H9 (cell line): Measurements from ENCODE around the gene SH3BGRL3. TPM values are rescaled to one million over a fixed set of nuclear protein-coding genes. Genes with fewer than 3 reads are reported as not detected.

ENCODE experiments used
- DNase-seq: peaks from one replicate; pipeline ENCODE4 v3.0.0-alpha.2; 2017
- H2AFZ ChIP-seq: one replicate; pipeline ENCODE4 v1.6.1; 2013; ENCODE audit warnings: mild to moderate bottlenecking, low read length, control low read depth, moderate library complexity
- H2AK5ac ChIP-seq: 2 replicates; pipeline ENCODE4 v1.6.1; 2013; ENCODE audit warnings: low read length, control low read depth, mixed read lengths; ENCODE audit not compliant: insufficient read length
- H2BK120ac ChIP-seq: one replicate; pipeline ENCODE4 v1.6.1; 2013; ENCODE audit warnings: low read depth, mild to moderate bottlenecking, low read length, control low read depth, inconsistent platforms; ENCODE audit not compliant: poor library complexity, severe bottlenecking
- H2BK12ac ChIP-seq: 2 replicates; pipeline ENCODE4 v1.6.1; 2013; ENCODE audit warnings: low read length, control low read depth, mixed read lengths, low read depth; ENCODE audit not compliant: insufficient read length
- H2BK15ac ChIP-seq: 2 replicates; pipeline ENCODE4 v1.6.1; 2013; ENCODE audit warnings: low read depth, low read length, control low read depth
- H2BK20ac ChIP-seq: one replicate; pipeline ENCODE4 v1.6.1; 2013; ENCODE audit warnings: low read depth, mild to moderate bottlenecking, low read length, control low read depth, inconsistent platforms; ENCODE audit not compliant: poor library complexity, severe bottlenecking
- H2BK5ac ChIP-seq: 2 replicates; pipeline ENCODE4 v1.6.1; 2013; ENCODE audit warnings: low read length, control low read depth, mixed read lengths; ENCODE audit not compliant: insufficient read length
- H3K14ac ChIP-seq: 2 replicates; pipeline ENCODE4 v1.6.1; 2013; ENCODE audit warnings: low read length, control low read depth; ENCODE audit not compliant: insufficient read depth
- H3K18ac ChIP-seq: 2 replicates; pipeline ENCODE4 v1.6.1; 2013; ENCODE audit warnings: low read depth, mild to moderate bottlenecking, mixed read lengths, low read length, control low read depth; ENCODE audit not compliant: insufficient read length
- H3K23ac ChIP-seq: 2 replicates; pipeline ENCODE4 v1.6.1; 2013; ENCODE audit warnings: low read length, control low read depth, mixed read lengths, low read depth; ENCODE audit not compliant: insufficient read length
- H3K23me2 ChIP-seq: 2 replicates; pipeline ENCODE4 v1.6.1; 2013; ENCODE audit warnings: low read depth, mild to moderate bottlenecking, mixed read lengths, low read length, control low read depth; ENCODE audit not compliant: insufficient read length, poor library complexity, severe bottlenecking
- H3K27ac ChIP-seq: 2 replicates; pipeline ENCODE4 v1.5.1; 2013; ENCODE audit warnings: low read length, control low read depth, mixed read lengths, low read depth; ENCODE audit not compliant: insufficient read length
- H3K27me3 ChIP-seq: 2 replicates; pipeline ENCODE4 v1.6.1; 2013; ENCODE audit warnings: low read length, control low read depth, inconsistent platforms; ENCODE audit not compliant: insufficient read depth
- H3K4ac ChIP-seq: 2 replicates; pipeline ENCODE4 v1.6.1; 2013; ENCODE audit warnings: low read depth, mild to moderate bottlenecking, control low read depth, inconsistent platforms, low read length, moderate library complexity
- H3K4me1 ChIP-seq: 2 replicates; pipeline ENCODE4 v1.6.1; 2013; ENCODE audit warnings: low read length, control low read depth, inconsistent platforms; ENCODE audit not compliant: insufficient read depth
- H3K4me2 ChIP-seq: 2 replicates; pipeline ENCODE4 v1.6.1; 2013; ENCODE audit warnings: low read length, control low read depth, mixed read lengths; ENCODE audit not compliant: insufficient read length, insufficient read depth
- H3K56ac ChIP-seq: 2 replicates; pipeline ENCODE4 v1.6.1; 2013; ENCODE audit warnings: low read depth, mild to moderate bottlenecking, mixed read lengths, low read length, control low read depth; ENCODE audit not compliant: insufficient read length
- H3K79me1 ChIP-seq: 2 replicates; pipeline ENCODE4 v1.6.1; 2013; ENCODE audit warnings: low read depth, mild to moderate bottlenecking, moderate library complexity, low read length, control low read depth, inconsistent platforms; ENCODE audit not compliant: insufficient read depth, poor library complexity, severe bottlenecking
- H3K79me2 ChIP-seq: 2 replicates; pipeline ENCODE4 v1.6.1; 2013; ENCODE audit warnings: low read length, control low read depth, inconsistent platforms; ENCODE audit not compliant: insufficient read depth
- H3K9ac ChIP-seq: 2 replicates; pipeline ENCODE4 v1.6.1; 2013; ENCODE audit warnings: low read length, control low read depth, mixed read lengths; ENCODE audit not compliant: insufficient read length; ENCODE audit errors: extremely low read depth
- H3K9me3 ChIP-seq: one replicate; pipeline ENCODE4 v1.6.1; 2013; ENCODE audit warnings: low read depth, low read length, inconsistent platforms; ENCODE audit not compliant: control insufficient read depth
- H3T11ph ChIP-seq: one replicate; pipeline ENCODE4 v1.6.1; 2013; ENCODE audit warnings: mild to moderate bottlenecking, low read length, control low read depth, inconsistent platforms
- H4K20me1 ChIP-seq: one replicate; pipeline ENCODE4 v1.6.1; 2013; ENCODE audit not compliant: control insufficient read depth, insufficient read length, insufficient read depth
- H4K5ac ChIP-seq: 2 replicates; pipeline ENCODE4 v1.6.1; 2013; ENCODE audit warnings: low read depth, mild to moderate bottlenecking, mixed read lengths, low read length, control low read depth; ENCODE audit not compliant: insufficient read length
- H4K8ac ChIP-seq: replicated peaks from 2 replicates; pipeline ENCODE4 v1.6.1; 2013; ENCODE audit warnings: low read length, control low read depth, mixed read lengths, low read depth; ENCODE audit not compliant: insufficient read length
- H4K91ac ChIP-seq: 2 replicates; pipeline ENCODE4 v1.6.1; 2013; ENCODE audit warnings: low read depth, mild to moderate bottlenecking, moderate library complexity, mixed read lengths, low read length, control low read depth; ENCODE audit not compliant: insufficient read length
- H3K27ac Mint-ChIP-seq, 3 experiments: 2 replicates in 2 of 3; 3 replicates in 1 of 3; pipeline ENCODE4 v1.8.0; 2020 to 2021; ENCODE audit warnings: mixed read lengths in 3 of 3, mild to moderate bottlenecking in 1 of 3, moderate library complexity in 1 of 3
- H3K27me3 Mint-ChIP-seq: 2 replicates; pipeline ENCODE4 v1.8.0; 2021; ENCODE audit warnings: low read depth, mild to moderate bottlenecking, moderate library complexity, mixed read lengths
- H3K36me3 Mint-ChIP-seq, 3 experiments: 2 replicates in 2 of 3; 3 replicates in 1 of 3; pipeline ENCODE4 v1.8.0; 2020 to 2021; ENCODE audit warnings: low read depth in 3 of 3, mixed read lengths in 3 of 3; ENCODE audit not compliant: insufficient read depth in 1 of 3
- H3K4me1 Mint-ChIP-seq, 2 experiments: 2 replicates each; pipeline ENCODE4 v1.8.0; 2020; ENCODE audit warnings: mixed read lengths in 2 of 2
- H3K4me3 Mint-ChIP-seq, 2 experiments: 2 replicates in 1 of 2; 3 replicates in 1 of 2; pipeline ENCODE4 v1.8.0; 2020 to 2021; ENCODE audit warnings: mild to moderate bottlenecking in 2 of 2, mixed read lengths in 2 of 2, moderate library complexity in 1 of 2
- H3K9me3 Mint-ChIP-seq, 2 experiments: 2 replicates in 1 of 2; 3 replicates in 1 of 2; pipeline ENCODE4 v1.8.0; 2020; ENCODE audit warnings: mild to moderate bottlenecking in 2 of 2, mixed read lengths in 2 of 2, moderate library complexity in 1 of 2
- WGBS: extraction: QIAGEN DNeasy Blood & Tissue Kit; methylation state at CpG from one replicate; pipeline ENCODE4 v1.1.7; 2013; ENCODE audit warnings: missing lambda C conversion rate, low lambda C conversion rate, mixed read lengths; ENCODE audit not compliant: insufficient read length; ENCODE audit errors: extremely low coverage; 5-methylcytosine and 5-hydroxymethylcytosine counted together
- total RNA-seq: library from RNA; stranded (reverse); gene quantifications from 2 replicates; pipeline ENCODE4 v1.2.1, GENCODE V29; 2021
- TF ChIP-seq, protein P1 (sequence below): fragments of 200-600 bp; sonication (generic); conservative IDR thresholded peaks from 3 replicates; pipeline ENCODE4 v1.8.0; 2021; ENCODE audit warnings: antibody characterized with exemption, mild to moderate bottlenecking

Gene SH3BGRL3
- total RNA-seq, 1 experiment from 2014 or later, result 86.3 TPM

DNA sequence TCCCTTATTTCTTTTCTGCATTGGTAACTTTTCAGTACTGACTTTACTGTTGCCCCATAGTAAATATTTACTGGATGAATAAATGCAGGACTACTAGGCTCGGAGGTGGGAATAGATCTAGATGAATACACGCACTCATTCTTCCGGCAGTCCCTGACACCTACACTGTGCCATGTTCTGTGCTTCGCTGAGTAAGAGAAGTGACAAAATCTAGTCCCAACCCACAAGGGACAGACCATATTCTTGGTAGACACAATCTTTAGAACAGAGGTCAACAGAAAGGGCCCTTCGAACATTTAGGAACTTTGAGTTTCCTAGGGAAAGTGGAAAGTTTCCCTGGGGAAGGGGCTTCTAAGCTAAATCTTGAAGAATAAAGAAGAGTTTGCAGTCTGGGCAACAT lies 34.6 kb downstream of the SH3BGRL3 start:
- Histone ChIP-seq H3K27ac (no peak overlapping the region), H4K8ac (no peak overlapping the region), H3K4me1 (no peaks in the 10 kb centered on the region), H4K91ac (no peak overlapping the region), H3K4ac (no peak overlapping the region), H2BK5ac (no peak overlapping the region), H2BK12ac (no peak overlapping the region), H3T11ph (no peak overlapping the region), H3K27me3 (no peaks in the 10 kb centered on the region), H2BK20ac (no peak overlapping the region), H2BK120ac (no peak overlapping the region), H3K23me2 (no peaks in the 10 kb centered on the region), H4K20me1 (no peaks in the 10 kb centered on the region), H2BK15ac (no peak overlapping the region), H2AK5ac (no peak overlapping the region), H4K5ac (no peak overlapping the region), H3K14ac (no peak overlapping the region), H3K9ac (no peak overlapping the region), H2AFZ (no peak overlapping the region), H3K23ac (no peak overlapping the region), H3K9me3 (no peaks in the 10 kb centered on the region), H3K79me1 (no peaks in the 10 kb centered on the region), H3K4me2 (no peak overlapping the region), H3K56ac (no peak overlapping the region), H3K79me2 (no peaks in the 10 kb centered on the region), H3K18ac (no peak overlapping the region)
- TF ChIP-seq, protein P1, sequence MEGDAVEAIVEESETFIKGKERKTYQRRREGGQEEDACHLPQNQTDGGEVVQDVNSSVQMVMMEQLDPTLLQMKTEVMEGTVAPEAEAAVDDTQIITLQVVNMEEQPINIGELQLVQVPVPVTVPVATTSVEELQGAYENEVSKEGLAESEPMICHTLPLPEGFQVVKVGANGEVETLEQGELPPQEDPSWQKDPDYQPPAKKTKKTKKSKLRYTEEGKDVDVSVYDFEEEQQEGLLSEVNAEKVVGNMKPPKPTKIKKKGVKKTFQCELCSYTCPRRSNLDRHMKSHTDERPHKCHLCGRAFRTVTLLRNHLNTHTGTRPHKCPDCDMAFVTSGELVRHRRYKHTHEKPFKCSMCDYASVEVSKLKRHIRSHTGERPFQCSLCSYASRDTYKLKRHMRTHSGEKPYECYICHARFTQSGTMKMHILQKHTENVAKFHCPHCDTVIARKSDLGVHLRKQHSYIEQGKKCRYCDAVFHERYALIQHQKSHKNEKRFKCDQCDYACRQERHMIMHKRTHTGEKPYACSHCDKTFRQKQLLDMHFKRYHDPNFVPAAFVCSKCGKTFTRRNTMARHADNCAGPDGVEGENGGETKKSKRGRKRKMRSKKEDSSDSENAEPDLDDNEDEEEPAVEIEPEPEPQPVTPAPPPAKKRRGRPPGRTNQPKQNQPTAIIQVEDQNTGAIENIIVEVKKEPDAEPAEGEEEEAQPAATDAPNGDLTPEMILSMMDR, result no peak
- Mint-ChIP-seq H3K9me3 (no peaks in the 10 kb centered on the region), H3K36me3 (no peaks in the 10 kb centered on the region), H3K4me1 (peaks cover 30 to 40% of the 10 kb centered on the region in 2 experiments), H3K4me3 (no peak overlapping the region), H3K27me3 (peaks cover 3% of the 10 kb centered on the region), H3K27ac (no peak overlapping the region)
- no CpG with 5 or more reads among the region's 5 CpGs for WGBS
- no peak for DNase-seq
